Esophagus squamous epithelium (tissue), 4 donors: ENCODE results near the gene SERPINB7.

Source experiments
- CTCF ChIP-seq, 6 experiments: fragments of 450-650 bp in 4 of 6; fragments of 200-600 bp in 2 of 6; sonication (generic) in 2 of 6; IDR thresholded peaks; one replicate each; pipeline ENCODE4 v1.5.1; 2016 to 2019; ENCODE audit warnings: antibody characterized with exemption in 6 of 6, mild to moderate bottlenecking in 4 of 6, moderate library complexity in 4 of 6
- POLR2A ChIP-seq, 4 donors: fragments of 450-650 bp; IDR thresholded peaks; one replicate each; pipeline ENCODE4 v1.6.1; 2017; ENCODE audit warnings: antibody characterized with exemption in 4 of 4, mild to moderate bottlenecking in 4 of 4, moderate library complexity in 3 of 4

- no peak for TF ChIP-seq POLR2A (IDR thresholded peaks at IDR 0.05)
- peak in 5 of 6 experiments; percentile 19 to 63 (median 35) for TF ChIP-seq CTCF (IDR thresholded peaks at IDR 0.05)
These were observed 69.0 kb downstream of the SERPINB7 start for GRCh38 chr18:63844254-63844653.
